ENCODE measurements around the gene ALOX5.
A peak's percentile ranks its signal among the peaks of the same experiment; 100 is the strongest.
"Not testable (repeated sequence)": the region's sequence is repeated elsewhere in the genome, so short reads cannot be mapped to it uniquely, and the experiment has no call there.

ALOX5 gene

GRCh38 chr10:45373576-45374349, at the start of gene ALOX5:
TSS of gene ALOX5 (plus strand) at chr10:45374216. CDS start at chr10:45374280, 64 bp downstream.
- DNase-seq (ENCODE audit: low spot score in 2 of 2) (peak; percentile 43 to 60), ATAC-seq (ENCODE audit: low read depth) (peak; percentile 34)
- Mint-ChIP-seq H3K4me3 (peak within 1 kb of the TSS; percentile 96), H3K36me3 (peaks cover 13% of the 10 kb centered on the region), H3K9me3 (no peaks in the 10 kb centered on the region), H3K27me3 (no peaks in the 10 kb centered on the region), H3K4me1 (peaks cover 58% of the 10 kb centered on the region), H3K27ac (peak within 1 kb of the TSS; percentile 92)

- Mint-ChIP-seq H3K36me3 (peaks cover 5% of the 10 kb centered on the region), H3K4me1 (no peaks in the 10 kb centered on the region), H3K27me3 (no peaks in the 10 kb centered on the region), H3K9me3 (peaks cover 11% of the 10 kb centered on the region), H3K4me3 (no peak overlapping the region), H3K27ac (no peak overlapping the region)
- ATAC-seq (ENCODE audit: low read depth) (no peak), DNase-seq (ENCODE audit: low spot score in 2 of 2) (no peak)
Observed at GRCh38 chr10:45325116-45325515, 48.9 kb upstream of the ALOX5 start.

- not testable (repeated sequence) for H3K36me3 Mint-ChIP-seq, H3K27me3 Mint-ChIP-seq, H3K4me3 Mint-ChIP-seq
Observed at GRCh38 chr10:45326864-45327263, 47.2 kb upstream of the ALOX5 start.

GRCh38 chr10:45331824-45332223, 42.2 kb upstream of the ALOX5 start:
- H3K27ac Mint-ChIP-seq, H3K36me3 Mint-ChIP-seq: not testable (repeated sequence)
- peaks cover 12% of the 10 kb centered on the region for H3K9me3 Mint-ChIP-seq

More at GRCh38 chr10:45326864-45327263, 47.2 kb upstream of the ALOX5 start:
- H3K4me1 Mint-ChIP-seq; ATAC-seq (ENCODE audit: low read depth); DNase-seq (ENCODE audit: low spot score in 2 of 2); H3K27ac Mint-ChIP-seq: not testable (repeated sequence)
- H3K9me3 Mint-ChIP-seq: peaks cover 14% of the 10 kb centered on the region

GRCh38 chr10:45339894-45340293, 34.1 kb upstream of the ALOX5 start:
- Mint-ChIP-seq H3K4me1 (peaks cover 4% of the 10 kb centered on the region), H3K4me3 (no peak overlapping the region), H3K27me3 (no peaks in the 10 kb centered on the region), H3K9me3 (peaks cover 2% of the 10 kb centered on the region), H3K36me3 (peaks cover 19% of the 10 kb centered on the region), H3K27ac (no peak overlapping the region)
- DNase-seq (ENCODE audit: low spot score in 2 of 2) (no peak), ATAC-seq (ENCODE audit: low read depth) (no peak)

More at GRCh38 chr10:45331824-45332223, 42.2 kb upstream of the ALOX5 start:
- H3K27me3 Mint-ChIP-seq; DNase-seq (ENCODE audit: low spot score in 2 of 2); ATAC-seq (ENCODE audit: low read depth); H3K4me3 Mint-ChIP-seq; H3K4me1 Mint-ChIP-seq: not testable (repeated sequence)

- H3K4me3 Mint-ChIP-seq; H3K9me3 Mint-ChIP-seq; DNase-seq (ENCODE audit: low spot score in 2 of 2); ATAC-seq (ENCODE audit: low read depth); H3K27me3 Mint-ChIP-seq; H3K4me1 Mint-ChIP-seq; H3K27ac Mint-ChIP-seq: not testable (repeated sequence)
- H3K36me3 Mint-ChIP-seq: peaks cover 19% of the 10 kb centered on the region
Observed at GRCh38 chr10:45340420-45340819, 33.6 kb upstream of the ALOX5 start.

- not testable (repeated sequence) for DNase-seq (ENCODE audit: low spot score in 2 of 2); H3K9me3 Mint-ChIP-seq; H3K27ac Mint-ChIP-seq; H3K27me3 Mint-ChIP-seq; H3K4me3 Mint-ChIP-seq; ATAC-seq (ENCODE audit: low read depth)
- peaks cover 15% of the 10 kb centered on the region for H3K4me1 Mint-ChIP-seq
- H3K36me3 Mint-ChIP-seq: peaks cover 10% of the 10 kb centered on the region
Observed at GRCh38 chr10:45346652-45347335, 27.2 kb upstream of the ALOX5 start.

- not testable (repeated sequence) for H3K27ac Mint-ChIP-seq; H3K4me3 Mint-ChIP-seq; ATAC-seq (ENCODE audit: low read depth); H3K36me3 Mint-ChIP-seq; H3K27me3 Mint-ChIP-seq; DNase-seq (ENCODE audit: low spot score in 2 of 2); H3K9me3 Mint-ChIP-seq
- peaks cover 18% of the 10 kb centered on the region for H3K4me1 Mint-ChIP-seq
Observed at GRCh38 chr10:45347464-45347863, 26.6 kb upstream of the ALOX5 start.

GRCh38 chr10:45348196-45348765, 25.7 kb upstream of the ALOX5 start:
- H3K27me3 Mint-ChIP-seq; H3K4me3 Mint-ChIP-seq; DNase-seq (ENCODE audit: low spot score in 2 of 2); H3K36me3 Mint-ChIP-seq; H3K27ac Mint-ChIP-seq; H3K9me3 Mint-ChIP-seq; ATAC-seq (ENCODE audit: low read depth): not testable (repeated sequence)
- H3K4me1 Mint-ChIP-seq: peaks cover 24% of the 10 kb centered on the region

GRCh38 chr10:45353186-45353585, 20.8 kb upstream of the ALOX5 start:
- ATAC-seq (ENCODE audit: low read depth) (no peak), DNase-seq (ENCODE audit: low spot score in 2 of 2) (no peak)
- H3K4me1 Mint-ChIP-seq: peaks cover 60% of the 10 kb centered on the region
- H3K36me3 Mint-ChIP-seq: peaks cover under 1% of the 10 kb centered on the region
- no peaks in the 10 kb centered on the region for H3K27me3 Mint-ChIP-seq
- H3K9me3 Mint-ChIP-seq: no peaks in the 10 kb centered on the region
- peak overlapping the region; percentile 25 for H3K4me3 Mint-ChIP-seq
- H3K27ac Mint-ChIP-seq: peak overlapping the region; percentile 86

GRCh38 chr10:45354261-45354660, 19.8 kb upstream of the ALOX5 start:
- Mint-ChIP-seq H3K36me3 (peaks cover 1% of the 10 kb centered on the region), H3K4me1 (peaks cover 64% of the 10 kb centered on the region), H3K27me3 (no peaks in the 10 kb centered on the region), H3K27ac (peak overlapping the region; percentile 22), H3K9me3 (no peaks in the 10 kb centered on the region), H3K4me3 (no peak overlapping the region)
- peak; percentile 35 for ATAC-seq (ENCODE audit: low read depth)
- no peak for DNase-seq (ENCODE audit: low spot score in 2 of 2)

GRCh38 chr10:45355494-45355893, 18.5 kb upstream of the ALOX5 start:
- DNase-seq (ENCODE audit: low spot score in 2 of 2) (no peak), ATAC-seq (ENCODE audit: low read depth) (no peak)
- Mint-ChIP-seq H3K27ac (no peak overlapping the region), H3K4me3 (no peak overlapping the region), H3K27me3 (no peaks in the 10 kb centered on the region), H3K4me1 (peaks cover 70% of the 10 kb centered on the region), H3K36me3 (peaks cover 6% of the 10 kb centered on the region), H3K9me3 (no peaks in the 10 kb centered on the region)

GRCh38 chr10:45358961-45359360, 15.1 kb upstream of the ALOX5 start:
- Mint-ChIP-seq H3K4me1 (peaks cover 58% of the 10 kb centered on the region), H3K36me3 (peaks cover 13% of the 10 kb centered on the region), H3K27ac (peak overlapping the region; percentile 43)
- ATAC-seq (ENCODE audit: low read depth); DNase-seq (ENCODE audit: low spot score in 2 of 2); H3K9me3 Mint-ChIP-seq; H3K4me3 Mint-ChIP-seq; H3K27me3 Mint-ChIP-seq: not testable (repeated sequence)
